Ovary (tissue), 3 donors: Measurements from ENCODE around the gene GNG7.

Experiments
- EP300 ChIP-seq: sonication (generic); formaldehyde crosslinking; IDR thresholded peaks from one replicate; pipeline ENCODE4 v1.6.1; 2017; ENCODE audit warnings: antibody characterized with exemption
- POLR2A ChIP-seq: fragments of 450-650 bp; IDR thresholded peaks from one replicate; pipeline ENCODE4 v1.6.1; 2017; ENCODE audit warnings: antibody characterized with exemption, mild to moderate bottlenecking, moderate library complexity
- TF ChIP-seq, protein P1 (sequence below), 3 donors: fragments of 450-650 bp in 2 of 3; fragments of 200-600 bp in 1 of 3; IDR thresholded peaks; one replicate each; pipeline versions ENCODE4 v1.5.1 to v1.8.0; 2016 to 2022; ENCODE audit warnings: antibody characterized with exemption in 3 of 3, mild to moderate bottlenecking in 1 of 3
- donor health status: DM: no; HTN: no; CAD: no.

DNA sequence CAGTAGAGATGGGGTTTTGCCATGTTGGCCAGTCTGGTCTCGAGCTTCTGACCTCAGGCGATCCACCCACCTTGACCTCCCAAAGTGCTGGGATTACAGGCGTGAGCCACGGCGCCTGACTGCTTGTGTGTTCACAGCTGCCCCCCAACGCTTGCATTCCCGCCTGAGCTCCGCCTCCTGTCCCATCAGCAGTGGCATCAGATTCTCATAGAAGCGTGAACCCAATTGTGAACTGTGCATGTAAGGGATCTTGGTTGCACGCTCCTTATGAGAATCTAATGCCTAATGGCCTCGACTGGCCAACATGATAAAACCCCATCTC is 150.7 kb downstream of the GNG7 start:
- TF ChIP-seq, protein P1, sequence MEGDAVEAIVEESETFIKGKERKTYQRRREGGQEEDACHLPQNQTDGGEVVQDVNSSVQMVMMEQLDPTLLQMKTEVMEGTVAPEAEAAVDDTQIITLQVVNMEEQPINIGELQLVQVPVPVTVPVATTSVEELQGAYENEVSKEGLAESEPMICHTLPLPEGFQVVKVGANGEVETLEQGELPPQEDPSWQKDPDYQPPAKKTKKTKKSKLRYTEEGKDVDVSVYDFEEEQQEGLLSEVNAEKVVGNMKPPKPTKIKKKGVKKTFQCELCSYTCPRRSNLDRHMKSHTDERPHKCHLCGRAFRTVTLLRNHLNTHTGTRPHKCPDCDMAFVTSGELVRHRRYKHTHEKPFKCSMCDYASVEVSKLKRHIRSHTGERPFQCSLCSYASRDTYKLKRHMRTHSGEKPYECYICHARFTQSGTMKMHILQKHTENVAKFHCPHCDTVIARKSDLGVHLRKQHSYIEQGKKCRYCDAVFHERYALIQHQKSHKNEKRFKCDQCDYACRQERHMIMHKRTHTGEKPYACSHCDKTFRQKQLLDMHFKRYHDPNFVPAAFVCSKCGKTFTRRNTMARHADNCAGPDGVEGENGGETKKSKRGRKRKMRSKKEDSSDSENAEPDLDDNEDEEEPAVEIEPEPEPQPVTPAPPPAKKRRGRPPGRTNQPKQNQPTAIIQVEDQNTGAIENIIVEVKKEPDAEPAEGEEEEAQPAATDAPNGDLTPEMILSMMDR (IDR thresholded peaks at IDR 0.05), result no peak
- TF ChIP-seq POLR2A, result no peak
- no peak for TF ChIP-seq EP300
